ENCODE data around the gene FOXRED2.
"Not testable (repeated sequence)": the region's sequence is repeated elsewhere in the genome, so short reads cannot be mapped to it uniquely, and the experiment has no call there.

The FOXRED2 gene

GRCh38 chr22:36519906-36520305 is 13.1 kb upstream of the FOXRED2 start:
- not testable (repeated sequence) for DNase-seq (ENCODE audit: low read depth in 2 of 2)

GRCh38 chr22:36514766-36515165 is 7.9 kb upstream of the FOXRED2 start:
- no peak for DNase-seq (ENCODE audit: low read depth in 2 of 2)

- no peak for DNase-seq (ENCODE audit: low read depth in 2 of 2)
Observed at GRCh38 chr22:36512991-36513390, 6.2 kb upstream of the FOXRED2 start.

DNA sequence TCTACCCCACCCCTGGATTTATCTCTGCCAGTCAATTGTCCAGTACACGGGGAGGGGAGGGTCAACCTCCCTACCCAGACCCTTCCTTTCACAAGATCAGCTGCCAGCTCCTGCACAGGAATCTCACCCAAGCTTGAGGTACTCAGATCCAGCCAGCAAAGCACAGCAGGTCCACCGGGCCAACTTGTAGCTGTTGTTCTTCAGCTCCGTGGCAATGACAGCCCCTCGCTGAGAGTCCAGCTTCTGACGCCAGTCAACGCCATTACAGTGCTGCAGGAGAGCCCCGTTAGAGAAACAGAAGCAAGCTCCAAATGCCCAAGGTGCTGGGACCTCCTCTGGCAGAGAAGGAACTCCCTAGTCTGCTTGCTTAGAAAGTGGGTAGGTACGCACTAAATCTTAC is 5.5 kb upstream of the FOXRED2 start:
- no peak for DNase-seq (ENCODE audit: low read depth in 2 of 2)

DNA sequence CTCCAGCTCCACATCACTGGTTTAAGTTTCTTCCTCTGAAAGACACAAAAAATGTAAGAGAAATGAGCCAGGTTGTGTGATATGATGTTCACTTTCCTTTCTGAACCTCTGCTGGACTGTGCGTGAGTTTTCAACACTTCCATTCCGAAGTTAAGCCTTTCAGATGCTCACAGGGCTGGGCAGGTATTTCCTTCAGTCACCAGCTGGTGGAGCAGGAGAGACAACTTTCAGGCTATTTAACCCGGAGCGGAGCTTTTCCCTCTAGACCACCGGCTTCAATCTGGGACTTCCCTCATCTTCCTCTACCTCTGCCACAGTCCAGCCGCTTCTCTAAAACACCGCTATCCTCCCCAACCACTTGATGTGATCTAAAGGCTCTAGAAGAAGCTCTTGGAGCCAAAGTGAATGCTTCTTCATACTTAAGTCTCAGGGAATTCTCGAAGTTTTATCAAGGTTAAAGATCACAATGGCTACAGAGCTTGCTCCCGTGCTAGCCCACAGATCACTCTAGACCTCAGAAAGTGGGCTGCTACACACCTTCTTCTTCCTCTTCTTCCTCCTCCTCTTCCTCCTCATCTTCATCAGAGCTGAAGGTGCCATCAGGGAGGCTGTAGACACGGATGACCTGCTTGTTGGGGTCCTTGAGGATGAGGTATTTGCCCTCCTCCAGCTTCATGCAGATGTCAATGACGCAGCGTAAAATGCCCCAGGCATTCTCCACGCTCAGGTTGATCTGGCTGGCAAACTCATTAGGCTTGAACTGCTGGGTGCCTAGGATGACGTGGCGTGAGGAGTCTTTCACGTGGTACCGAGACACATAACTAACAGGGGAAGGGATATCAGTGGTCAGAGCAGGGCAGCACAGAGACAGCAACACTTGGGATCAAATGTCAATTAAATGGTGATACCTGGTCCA is 4.4 kb upstream of the FOXRED2 start:
- DNase-seq (ENCODE audit: low read depth in 2 of 2), result no peak

DNA sequence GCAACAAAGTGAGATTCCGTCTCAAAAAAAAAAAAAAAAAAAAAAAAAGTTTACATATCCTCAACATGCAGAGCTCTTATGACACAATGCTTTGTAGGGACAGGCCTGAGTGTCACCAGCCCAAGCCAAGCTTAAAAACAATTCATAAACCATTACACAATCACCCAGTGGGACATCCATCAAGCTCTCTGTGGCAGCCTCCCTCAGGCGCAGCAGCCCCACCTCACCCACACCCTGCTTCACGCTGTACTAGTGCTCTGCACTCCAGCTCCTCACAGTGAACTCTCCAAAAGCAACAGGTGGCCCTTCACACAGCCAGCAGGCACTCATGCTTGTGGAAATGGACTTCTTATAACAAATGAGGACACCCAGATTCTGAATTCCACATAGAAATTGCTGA is 3.5 kb upstream of the FOXRED2 start:
- DNase-seq (ENCODE audit: low read depth in 2 of 2), result no peak

DNA sequence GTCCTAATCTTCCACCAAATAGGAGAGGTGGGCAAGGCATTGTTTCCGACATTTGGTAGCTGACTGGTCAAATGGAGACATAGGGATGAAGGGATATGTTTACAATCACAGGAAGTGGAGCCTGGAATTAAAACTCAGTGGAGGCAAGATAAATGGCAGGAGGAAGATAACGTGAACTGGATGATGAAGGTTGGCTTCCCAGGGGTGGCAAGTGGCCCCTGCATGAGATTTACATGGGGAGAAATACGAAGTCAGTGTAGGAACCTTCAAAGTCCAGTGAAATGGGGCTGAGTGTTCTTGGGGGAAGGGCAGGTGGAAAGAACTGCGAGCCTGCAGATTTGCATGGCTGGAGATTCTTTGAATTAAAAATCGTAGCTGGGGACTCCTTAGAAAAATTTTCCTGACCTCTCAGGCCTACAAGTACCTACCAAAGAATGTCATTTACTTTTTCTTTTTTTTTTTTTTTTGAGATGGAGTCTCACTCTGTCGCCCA is 724 bp upstream of the FOXRED2 start:
- no peak for DNase-seq (ENCODE audit: low read depth in 2 of 2)

GRCh38 chr22:36505998-36506635 is 723 bp downstream of the FOXRED2 start:
- DNase-seq (ENCODE audit: low read depth in 2 of 2), result no peak

DNA sequence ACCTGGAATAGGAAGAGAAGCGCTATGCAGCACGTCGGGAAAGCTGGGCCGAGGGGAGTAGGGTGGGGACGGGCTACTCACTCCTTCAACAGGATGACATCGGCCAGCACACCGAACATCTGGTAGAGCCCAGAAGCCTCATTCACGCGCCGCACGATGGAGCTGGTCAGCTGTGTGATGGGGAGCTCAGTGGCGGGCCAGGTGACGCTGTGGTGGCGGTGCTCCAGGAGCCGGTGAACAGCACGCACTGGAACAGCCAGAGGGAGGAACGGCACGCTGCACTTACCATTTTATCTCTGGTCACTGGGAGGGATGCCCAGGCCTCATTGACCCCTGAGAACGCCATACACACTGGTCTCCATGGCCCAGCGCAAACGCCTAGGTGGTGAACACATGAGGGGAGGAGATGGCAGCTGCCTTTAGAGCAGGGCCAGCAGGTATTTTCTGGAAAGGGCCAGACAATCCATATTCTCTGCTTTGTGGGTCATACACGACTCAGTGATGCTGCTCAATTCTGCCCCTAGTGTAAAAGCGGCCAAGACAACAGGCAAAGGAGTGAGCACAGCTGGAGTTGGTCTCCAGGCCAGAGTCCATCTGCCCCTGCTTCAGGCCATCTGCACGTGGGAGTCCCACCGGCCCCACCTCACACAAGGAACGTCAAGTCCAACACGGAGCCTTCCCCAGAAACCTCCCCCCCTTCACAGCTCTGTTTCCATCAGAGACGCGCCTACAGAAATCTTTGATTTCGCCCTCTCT is 8.8 kb downstream of the FOXRED2 start:
- no peak for DNase-seq (ENCODE audit: low read depth in 2 of 2)

- no peak for DNase-seq (ENCODE audit: low read depth in 2 of 2)
Observed at GRCh38 chr22:36493690-36494110, 13.1 kb downstream of the FOXRED2 start.

GRCh38 chr22:36492109-36492508 is 14.7 kb downstream of the FOXRED2 start:
- DNase-seq (ENCODE audit: low read depth in 2 of 2), result no peak

GRCh38 chr22:36491155-36491554 is 15.7 kb downstream of the FOXRED2 start:
- DNase-seq (ENCODE audit: low read depth in 2 of 2), result no peak

- peak; percentile 39 to 45 for DNase-seq (ENCODE audit: low read depth in 2 of 2)
Observed at GRCh38 chr22:36486619-36487384, 20.0 kb downstream of the FOXRED2 start.

DNA sequence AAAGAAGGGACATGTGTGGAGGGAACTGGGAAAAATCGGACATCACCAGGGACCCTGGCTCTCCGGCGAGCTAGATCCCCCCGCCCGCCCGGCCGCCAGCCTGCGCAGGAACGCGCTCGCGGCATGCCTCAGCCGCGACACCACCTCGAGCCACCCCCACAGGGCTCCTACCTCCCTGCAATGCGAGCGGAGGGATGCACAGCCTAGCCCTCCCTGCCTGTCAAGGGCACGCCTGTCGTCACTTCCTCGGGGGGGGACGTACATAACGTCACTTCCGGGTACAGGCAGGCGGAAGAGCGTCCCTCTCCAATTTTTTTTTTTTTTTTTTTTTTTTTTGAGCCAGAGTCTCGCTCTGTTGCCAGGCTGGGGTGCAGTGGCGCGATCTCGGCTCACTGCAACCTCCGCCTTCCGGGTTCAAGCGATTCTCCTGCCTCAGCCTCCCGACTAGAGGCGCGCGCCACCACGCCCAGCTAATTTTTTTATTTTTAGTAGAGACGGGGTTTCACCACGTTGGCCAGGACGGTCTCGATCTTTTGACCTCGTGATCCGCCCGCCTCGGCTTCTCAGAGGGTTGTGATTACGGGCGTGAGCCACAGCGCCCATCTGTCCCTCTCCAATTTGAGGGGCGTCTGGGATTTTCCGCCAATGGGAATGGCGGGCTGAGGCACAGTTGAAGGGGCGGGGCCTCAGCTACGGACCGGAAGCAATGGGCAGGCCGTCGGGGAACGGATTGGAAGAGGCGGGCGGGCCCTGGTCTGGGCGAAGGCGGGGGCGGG is 25.3 kb downstream of the FOXRED2 start, which contains the start of gene TXN2:
TXN2 (minus strand) TSS at position 248 of the 776 bp plus-strand sequence. CDS start 803 bp downstream, outside the sequence.
- peak; percentile 95 for DNase-seq (ENCODE audit: low read depth in 2 of 2)

GRCh38 chr22:36480941-36481392 is 25.9 kb downstream of the FOXRED2 start:
- no peak for DNase-seq (ENCODE audit: low read depth in 2 of 2)

DNA sequence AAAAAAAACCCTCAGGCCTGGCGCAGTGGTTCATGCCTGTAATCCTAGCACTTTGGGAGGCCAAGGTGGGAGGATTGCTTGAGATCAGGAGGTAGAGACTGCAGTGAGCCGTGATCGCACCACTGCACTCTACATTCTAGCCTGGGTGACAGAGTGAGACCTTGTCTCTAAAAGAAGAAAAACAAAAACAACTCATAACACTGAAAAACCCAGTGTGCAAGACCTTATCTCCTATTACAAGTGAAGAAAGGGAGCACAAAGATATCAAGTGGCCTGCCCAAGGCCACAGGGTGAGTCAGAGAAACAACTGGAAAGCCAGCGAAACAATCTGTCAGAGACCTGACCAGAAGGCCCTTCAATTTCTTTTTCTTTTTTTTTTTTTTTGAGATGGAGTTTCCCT is 27.9 kb downstream of the FOXRED2 start:
- DNase-seq (ENCODE audit: low read depth in 2 of 2), result no peak

GRCh38 chr22:36475341-36475740 is 31.5 kb downstream of the FOXRED2 start:
- DNase-seq (ENCODE audit: low read depth in 2 of 2), result no peak

- DNase-seq (ENCODE audit: low read depth in 2 of 2), result no peak
Observed at GRCh38 chr22:36472689-36473088, 34.2 kb downstream of the FOXRED2 start.

- no peak for DNase-seq (ENCODE audit: low read depth in 2 of 2)
Observed at GRCh38 chr22:36471341-36471821, 35.5 kb downstream of the FOXRED2 start.

GRCh38 chr22:36470994-36471331 is 35.9 kb downstream of the FOXRED2 start:
- no peak for DNase-seq (ENCODE audit: low read depth in 2 of 2)

Data from activated CD8-positive, alpha-beta memory T cell treated with anti-CD3 and anti-CD28 coated beads for 4 hours (primary cell).